GM19455 (cell line): ENCODE results near the gene PNCK.

Experiments used
- ATAC-seq: cut with Tn5 transposase; IDR thresholded peaks from one replicate; pipeline ENCODE4 v1.9.1; 2021; ENCODE audit not compliant: unreplicated experiment

The PNCK gene

GRCh38 chrX:153662266-153662665 lies 11.3 kb downstream of the PNCK start:
- ATAC-seq: no peak

- ATAC-seq: no peak
Measured at GRCh38 chrX:153659268-153659667, 14.3 kb downstream of the PNCK start.

GRCh38 chrX:153657161-153657560 lies 16.5 kb downstream of the PNCK start:
- no peak for ATAC-seq

- no peak for ATAC-seq
Measured at GRCh38 chrX:153653556-153653955, 20.1 kb downstream of the PNCK start.

- ATAC-seq: no peak
Measured at GRCh38 chrX:153651540-153652079, 22.0 kb downstream of the PNCK start.

GRCh38 chrX:153650959-153651358 lies 22.7 kb downstream of the PNCK start:
- no peak for ATAC-seq

- ATAC-seq: no peak
Measured at GRCh38 chrX:153649915-153650782, 23.5 kb downstream of the PNCK start.

- no peak for ATAC-seq
Measured at GRCh38 chrX:153649178-153649914, 24.3 kb downstream of the PNCK start.

- no peak for ATAC-seq
Measured at GRCh38 chrX:153648358-153649177, 25.0 kb downstream of the PNCK start.

- ATAC-seq: no peak
Measured at GRCh38 chrX:153647461-153648357, 25.9 kb downstream of the PNCK start.

GRCh38 chrX:153646620-153647373 lies 26.8 kb downstream of the PNCK start, which contains the start of gene DUSP9:
TSS of gene DUSP9 (plus strand) at chrX:153647203. CDS start at chrX:153647954, 751 bp downstream.
- ATAC-seq: no peak

- ATAC-seq: no peak
Measured at GRCh38 chrX:153645921-153646488, 27.6 kb downstream of the PNCK start.

- no peak for ATAC-seq
Measured at GRCh38 chrX:153645151-153645550, 28.5 kb downstream of the PNCK start.

- no peak for ATAC-seq
Measured at GRCh38 chrX:153644356-153645125, 29.1 kb downstream of the PNCK start.

GRCh38 chrX:153643431-153644351 lies 29.9 kb downstream of the PNCK start:
- ATAC-seq: no peak

- no peak for ATAC-seq
Measured at GRCh38 chrX:153642655-153643430, 30.8 kb downstream of the PNCK start.
